HG02798 (cell line): ENCODE measurements around the gene FLNC.

Experiments used
- ATAC-seq: cut with Tn5 transposase; IDR thresholded peaks from one replicate; pipeline ENCODE4 v1.9.1; 2021; ENCODE audit warnings: mild to moderate bottlenecking; ENCODE audit not compliant: unreplicated experiment, poor library complexity

The FLNC gene

DNA sequence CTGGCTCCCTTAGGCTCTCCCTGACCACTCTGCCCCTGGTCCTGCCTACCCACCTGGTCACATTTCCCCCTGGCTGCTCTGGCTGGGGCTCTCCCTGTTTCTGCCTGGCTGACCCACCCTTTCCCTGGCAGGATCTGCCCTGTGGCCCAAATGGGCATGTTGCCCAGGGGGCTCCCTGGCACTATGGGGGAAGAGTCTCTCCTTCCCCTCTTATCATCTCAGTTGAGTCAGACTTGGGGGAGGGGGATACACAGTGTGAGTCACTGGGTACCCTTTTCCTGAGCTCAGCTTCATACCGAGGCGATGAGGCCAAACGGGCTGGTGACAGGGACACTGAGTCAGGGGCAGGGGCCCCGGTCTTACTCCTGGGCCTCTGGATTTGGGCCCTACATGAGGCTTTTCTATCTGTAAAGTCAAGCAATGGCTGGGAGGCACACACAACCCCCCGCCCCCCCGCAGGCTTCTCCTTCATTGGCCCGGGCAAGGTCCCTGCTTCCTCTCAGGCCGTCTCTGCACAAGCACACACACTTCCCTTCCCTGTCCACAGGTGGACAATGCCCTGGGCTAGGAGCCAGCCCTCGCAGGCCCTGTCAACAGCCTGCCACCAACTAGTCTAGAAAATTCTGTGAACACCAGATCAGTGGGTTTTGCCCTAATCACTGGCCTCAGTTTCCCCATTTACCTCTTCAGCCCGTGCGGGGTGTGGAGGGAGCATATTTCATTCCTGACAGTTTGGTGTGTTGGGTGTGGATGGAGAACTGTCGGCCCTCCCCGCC lies 627 bp upstream of the FLNC start:
- ATAC-seq = no peak

- no peak for ATAC-seq
Measured at GRCh38 chr7:128831178-128831993, 1.2 kb downstream of the FLNC start.

DNA sequence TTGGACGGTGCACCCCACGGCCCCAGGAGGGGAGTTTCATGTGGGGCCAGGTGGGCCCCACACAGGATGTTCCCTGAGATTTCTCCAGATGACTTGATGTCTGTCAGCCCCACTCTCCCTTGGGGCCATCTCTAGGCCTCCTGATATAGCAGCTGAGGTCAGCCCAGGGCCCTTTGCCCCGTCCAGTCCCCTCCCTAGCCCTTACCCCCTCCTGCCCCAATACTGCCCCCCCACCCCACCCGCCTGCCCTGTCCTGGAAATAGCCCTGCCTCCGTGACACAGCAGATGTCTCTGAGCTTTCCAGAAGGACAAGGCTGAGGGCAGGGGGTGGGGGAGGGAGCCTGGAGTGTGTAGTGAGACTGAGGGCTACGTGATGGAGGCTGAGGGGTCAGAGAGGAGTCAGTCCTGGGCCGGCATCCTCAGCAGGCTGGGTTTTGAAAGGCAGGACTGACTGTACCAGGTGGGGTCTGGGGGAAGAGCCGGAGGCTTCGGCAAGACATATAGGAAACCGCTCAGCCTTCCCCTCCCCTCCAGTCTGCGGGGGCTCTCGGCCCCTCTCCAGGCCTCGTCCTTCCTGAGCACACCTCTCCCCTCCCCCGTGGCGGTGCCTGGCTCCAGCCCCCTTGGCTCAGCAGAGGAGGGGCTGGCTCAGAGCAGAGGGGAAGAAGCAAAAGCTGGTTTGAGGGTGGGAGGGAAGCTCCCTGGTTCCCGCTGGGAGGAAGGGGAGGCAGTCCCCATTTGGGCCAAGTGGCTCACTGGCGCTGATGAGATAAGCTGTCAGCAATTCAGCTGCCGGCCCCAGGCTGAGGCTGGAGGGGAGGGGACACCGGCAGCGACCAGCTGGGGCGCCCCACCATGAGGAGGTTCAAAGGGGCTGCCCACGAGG lies 2.0 kb downstream of the FLNC start:
- ATAC-seq = no peak

DNA sequence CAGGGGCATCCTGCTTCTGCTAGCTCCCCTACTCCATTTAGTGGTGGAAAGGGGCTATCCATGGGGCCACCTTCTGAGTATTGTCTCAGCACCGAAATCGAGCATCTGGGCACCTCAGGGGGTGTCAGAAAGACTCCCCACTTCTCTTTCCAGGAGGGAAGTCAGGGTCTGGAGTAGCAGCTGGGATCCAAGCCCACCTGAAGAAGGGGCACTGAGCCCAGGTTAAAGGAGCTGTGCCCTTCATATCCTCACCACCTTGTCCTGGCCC lies 2.6 kb downstream of the FLNC start:
- no peak for ATAC-seq

GRCh38 chr7:128833148-128833945 lies 3.1 kb downstream of the FLNC start:
- ATAC-seq = no peak

DNA sequence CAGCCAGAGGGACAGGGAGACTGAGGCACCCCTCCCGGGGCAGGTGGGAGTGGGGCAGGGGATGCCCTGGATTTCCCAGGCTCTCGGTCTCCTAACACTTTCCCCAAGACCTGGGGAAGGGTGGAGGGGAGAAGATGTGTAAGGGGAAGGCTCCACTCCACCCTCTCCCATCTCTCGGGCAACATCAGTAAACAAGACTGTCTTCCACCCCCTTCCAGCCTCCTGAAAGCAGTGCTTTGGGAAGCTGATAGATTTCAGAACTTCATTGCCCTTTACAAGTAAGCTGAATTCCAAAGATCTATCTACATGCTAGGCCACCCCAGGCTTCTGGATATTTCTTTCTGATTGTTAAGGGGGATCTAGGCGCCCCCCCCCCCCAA lies 3.7 kb downstream of the FLNC start:
- no peak for ATAC-seq

DNA sequence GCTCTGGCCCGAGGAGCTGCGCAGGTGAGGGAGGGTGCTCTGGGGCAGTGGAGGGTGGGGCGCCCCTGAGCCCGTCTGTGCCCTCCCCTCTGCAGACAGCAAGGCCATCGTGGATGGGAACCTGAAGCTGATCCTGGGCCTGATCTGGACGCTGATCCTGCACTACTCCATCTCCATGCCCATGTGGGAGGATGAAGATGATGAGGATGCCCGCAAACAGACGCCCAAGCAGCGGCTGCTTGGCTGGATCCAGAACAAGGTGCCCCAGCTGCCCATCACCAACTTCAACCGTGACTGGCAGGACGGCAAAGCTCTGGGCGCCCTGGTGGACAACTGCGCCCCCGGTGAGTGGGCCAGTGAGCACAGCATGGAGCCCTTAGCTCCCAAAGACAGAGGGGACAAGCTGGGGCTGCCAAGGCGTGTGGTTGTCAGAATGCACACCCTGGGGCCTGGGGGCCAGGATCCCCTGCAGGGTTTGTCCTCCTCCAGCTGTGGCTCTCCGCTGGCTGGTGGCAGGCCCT lies 5.1 kb downstream of the FLNC start:
- ATAC-seq = no peak

DNA sequence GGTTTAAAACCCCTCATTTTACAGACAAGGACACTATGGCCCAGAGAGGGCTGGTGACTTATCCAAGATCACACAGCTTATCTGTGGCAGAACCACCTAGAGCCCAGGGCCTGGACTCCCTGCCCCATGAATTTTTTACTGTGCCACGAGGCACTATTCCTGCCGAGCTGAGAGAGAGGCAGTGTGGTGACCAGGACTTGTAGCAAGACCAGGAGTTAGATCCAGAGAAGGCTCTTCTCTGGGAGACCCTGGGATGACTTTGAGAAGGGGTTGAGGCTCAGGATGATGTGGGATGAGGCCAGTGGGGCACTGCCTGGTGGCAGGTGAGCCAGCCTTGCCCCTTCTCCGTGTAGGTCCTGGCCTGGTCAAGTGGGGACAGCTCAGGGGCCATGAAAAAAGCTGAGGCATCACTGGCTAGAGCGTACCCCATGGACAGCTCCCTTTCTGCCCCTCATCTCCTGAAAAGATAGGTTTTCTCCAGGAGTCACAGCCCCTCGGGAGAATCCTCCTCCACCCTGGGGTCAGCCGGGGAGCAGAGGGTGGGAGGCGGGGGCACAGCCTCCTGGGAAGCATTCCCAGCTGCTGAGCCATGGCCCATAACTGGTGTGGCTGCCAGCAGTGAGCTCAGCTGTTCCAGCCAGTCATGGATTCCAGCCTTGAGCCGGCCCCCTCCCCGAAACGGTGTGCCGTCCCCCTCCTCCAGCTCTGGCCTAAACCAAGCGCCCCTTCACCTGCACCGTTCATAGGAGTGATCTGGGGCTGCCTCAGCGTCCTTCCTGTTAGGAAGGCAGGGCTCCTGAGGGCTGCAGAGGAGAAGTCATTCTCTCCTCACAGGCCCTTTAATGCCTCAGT lies 5.8 kb downstream of the FLNC start:
- ATAC-seq = no peak

- no peak for ATAC-seq
Measured at GRCh38 chr7:128836729-128837348, 6.6 kb downstream of the FLNC start.

DNA sequence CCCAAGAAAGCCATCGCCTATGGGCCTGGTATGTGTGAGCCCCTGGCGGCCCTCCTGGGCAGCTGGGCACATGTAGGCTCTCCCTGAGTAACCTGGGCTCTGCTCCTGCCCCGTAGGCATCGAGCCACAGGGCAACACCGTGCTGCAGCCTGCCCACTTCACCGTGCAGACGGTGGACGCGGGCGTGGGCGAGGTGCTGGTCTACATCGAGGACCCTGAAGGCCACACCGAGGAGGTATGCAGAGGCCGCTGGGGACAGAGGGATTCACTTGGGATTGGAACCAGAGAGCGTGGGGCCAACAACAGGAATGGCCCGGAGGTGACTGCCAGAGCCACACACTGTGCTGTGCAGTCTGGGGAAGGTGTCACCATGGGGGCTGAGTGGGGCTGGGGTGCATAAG lies 7.3 kb downstream of the FLNC start:
- no peak for ATAC-seq

DNA sequence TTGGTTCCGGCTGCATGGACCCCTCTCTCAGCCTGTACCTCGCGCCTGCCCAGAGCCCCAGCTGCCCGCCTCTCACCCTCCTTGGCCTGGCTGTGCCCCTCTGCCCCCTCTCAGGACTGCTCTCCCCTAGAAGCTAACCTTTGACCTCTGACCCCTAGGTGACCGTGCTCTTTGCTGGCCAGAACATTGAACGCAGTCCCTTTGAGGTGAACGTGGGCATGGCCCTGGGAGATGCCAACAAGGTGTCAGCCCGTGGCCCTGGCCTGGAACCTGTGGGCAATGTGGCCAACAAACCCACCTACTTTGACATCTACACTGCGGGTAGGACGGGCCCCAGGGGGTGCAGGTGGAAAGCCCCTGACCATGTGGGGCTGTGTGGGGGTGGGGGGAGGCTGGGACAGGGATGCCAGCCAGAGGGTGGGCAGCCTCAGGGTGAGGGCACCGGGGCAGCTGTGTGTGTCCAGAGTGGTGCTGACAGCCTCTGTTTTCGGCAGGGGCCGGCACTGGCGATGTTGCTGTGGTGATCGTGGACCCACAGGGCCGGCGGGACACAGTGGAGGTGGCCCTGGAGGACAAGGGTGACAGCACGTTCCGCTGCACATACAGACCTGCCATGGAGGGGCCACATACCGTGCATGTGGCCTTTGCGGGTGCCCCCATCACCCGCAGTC lies 8.0 kb downstream of the FLNC start:
- no peak for ATAC-seq

- ATAC-seq = no peak
Measured at GRCh38 chr7:128838981-128839731, 8.9 kb downstream of the FLNC start.

- no peak for ATAC-seq
Measured at GRCh38 chr7:128839751-128840177, 9.6 kb downstream of the FLNC start.

GRCh38 chr7:128840326-128841170 lies 10.3 kb downstream of the FLNC start:
- ATAC-seq = no peak

DNA sequence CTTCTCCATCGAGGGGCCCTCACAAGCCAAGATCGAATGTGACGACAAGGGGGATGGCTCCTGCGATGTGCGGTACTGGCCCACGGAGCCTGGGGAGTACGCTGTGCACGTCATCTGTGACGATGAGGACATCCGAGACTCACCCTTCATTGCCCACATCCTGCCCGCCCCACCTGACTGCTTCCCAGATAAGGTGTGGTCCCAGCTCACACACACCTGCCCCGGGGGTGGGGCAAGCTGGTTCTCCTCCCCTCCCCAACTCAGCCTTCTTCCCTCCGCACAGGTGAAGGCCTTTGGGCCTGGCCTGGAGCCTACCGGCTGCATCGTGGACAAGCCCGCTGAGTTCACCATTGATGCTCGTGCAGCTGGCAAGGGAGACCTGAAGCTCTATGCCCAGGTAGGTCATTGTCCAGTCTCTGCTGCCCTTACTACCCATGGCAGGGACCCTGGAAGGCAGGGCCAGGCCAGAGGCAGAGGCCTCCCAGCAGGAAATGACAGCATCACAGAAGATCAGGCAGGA lies 11.0 kb downstream of the FLNC start:
- no peak for ATAC-seq

DNA sequence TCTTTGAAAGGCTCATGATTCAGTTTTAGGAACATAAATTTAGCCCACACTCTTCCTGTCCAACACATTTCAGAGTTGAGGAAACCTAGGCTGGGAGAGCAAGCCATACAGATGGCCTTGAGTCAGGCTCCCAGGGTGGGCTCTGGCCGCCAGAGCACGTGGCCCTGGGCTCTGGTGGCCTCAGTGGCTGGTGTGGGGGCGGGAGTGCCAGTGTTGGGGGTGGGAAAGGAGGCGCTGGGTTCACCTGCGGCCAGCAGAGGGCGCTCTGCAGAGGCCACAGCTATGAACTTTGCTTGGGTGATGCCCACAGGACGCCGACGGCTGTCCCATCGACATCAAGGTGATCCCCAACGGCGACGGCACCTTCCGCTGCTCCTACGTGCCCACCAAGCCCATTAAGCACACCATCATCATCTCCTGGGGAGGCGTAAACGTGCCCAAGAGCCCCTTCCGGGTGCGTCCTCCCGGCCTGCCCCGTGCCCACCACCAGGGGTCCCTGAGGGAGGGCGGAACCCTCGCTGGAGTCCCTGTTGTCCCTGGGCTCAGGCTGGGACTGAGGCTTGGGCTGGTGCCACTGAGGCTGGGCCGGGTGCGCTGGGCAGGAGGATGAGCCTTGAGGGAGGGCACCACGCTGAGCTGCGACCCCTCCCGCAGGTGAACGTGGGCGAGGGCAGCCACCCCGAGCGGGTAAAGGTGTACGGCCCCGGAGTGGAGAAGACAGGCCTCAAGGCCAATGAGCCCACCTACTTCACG lies 11.9 kb downstream of the FLNC start:
- peak; percentile 46 for ATAC-seq
